Stimulated activated CD8-positive, alpha-beta memory T cell treated with anti-CD3 and anti-CD28 coated beads, Interleukin-15, amount 100 ng/mL, for 4 hours (primary cell): ENCODE data around the gene MICAL2.

Experiments
- DNase-seq, 2 donors: peaks; one replicate each; pipeline ENCODE4 v3.0.0-alpha.2; 2020; ENCODE audit warnings: low read depth in 2 of 2

Gene MICAL2

DNA sequence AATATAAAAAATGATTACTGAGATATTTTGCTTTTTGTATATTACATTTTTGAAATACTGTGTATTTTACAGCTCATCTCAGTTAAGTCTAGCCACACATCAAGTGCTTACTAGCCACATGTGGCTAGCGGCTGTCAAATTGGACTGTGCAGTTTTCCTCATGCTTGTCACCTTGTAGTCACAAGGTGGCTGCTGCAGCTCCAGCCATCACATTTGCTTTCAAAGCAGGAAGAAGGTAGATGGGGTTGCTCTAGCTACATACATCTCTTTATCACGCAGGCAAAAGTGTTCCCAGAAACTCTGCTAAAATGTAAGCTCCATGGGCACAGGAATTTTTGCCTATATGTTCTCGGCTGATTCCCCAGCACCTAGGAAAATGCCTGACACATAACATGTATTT lies 61.5 kb downstream of the MICAL2 start:
- DNase-seq = no peak

DNA sequence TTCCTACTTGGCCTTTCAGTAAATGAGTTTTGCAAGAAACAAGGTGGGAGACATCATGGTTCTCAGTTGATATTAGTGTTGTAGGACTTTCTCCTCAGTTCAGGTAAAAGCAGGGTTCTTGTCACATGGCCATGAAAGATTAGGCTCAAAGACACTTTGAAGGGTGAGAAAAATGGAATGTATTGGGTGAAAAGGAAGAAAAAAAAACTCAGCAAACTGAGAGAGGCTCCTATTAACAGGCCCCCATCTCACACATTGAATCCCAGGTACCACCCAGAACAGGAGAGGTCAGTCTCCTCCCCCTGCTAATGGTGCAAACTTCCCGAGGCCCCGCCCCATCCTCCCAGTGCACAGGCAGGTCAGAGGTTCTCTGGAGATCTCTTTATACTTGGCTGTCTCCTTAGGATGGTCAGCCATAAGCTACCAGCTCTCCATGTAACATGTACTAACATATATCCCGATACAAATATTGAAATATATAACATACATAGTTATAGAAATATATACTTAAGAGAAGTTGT lies 62.2 kb downstream of the MICAL2 start:
- no peak for DNase-seq

DNA sequence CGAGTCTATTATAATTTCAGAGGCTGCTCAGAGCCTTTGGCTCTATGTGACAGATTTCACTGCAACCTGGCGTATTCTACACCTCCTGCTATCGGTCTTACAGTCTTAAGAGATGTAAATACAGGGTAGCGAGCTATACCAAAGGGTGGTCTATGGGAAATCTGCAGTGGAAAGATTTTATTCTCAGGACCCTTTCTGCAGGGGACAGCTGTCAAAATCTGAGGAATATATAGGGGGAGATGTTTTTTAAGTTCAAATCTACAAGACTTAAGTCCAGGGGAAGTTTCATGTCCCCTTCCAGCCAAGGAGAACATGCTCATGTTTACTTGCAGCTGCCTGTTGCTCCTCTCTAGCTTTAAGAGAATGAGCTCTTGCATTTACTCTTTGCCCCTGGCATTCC lies 62.7 kb downstream of the MICAL2 start:
- DNase-seq = no peak

GRCh38 chr11:12174128-12174476 lies 63.7 kb downstream of the MICAL2 start:
- no peak for DNase-seq

DNA sequence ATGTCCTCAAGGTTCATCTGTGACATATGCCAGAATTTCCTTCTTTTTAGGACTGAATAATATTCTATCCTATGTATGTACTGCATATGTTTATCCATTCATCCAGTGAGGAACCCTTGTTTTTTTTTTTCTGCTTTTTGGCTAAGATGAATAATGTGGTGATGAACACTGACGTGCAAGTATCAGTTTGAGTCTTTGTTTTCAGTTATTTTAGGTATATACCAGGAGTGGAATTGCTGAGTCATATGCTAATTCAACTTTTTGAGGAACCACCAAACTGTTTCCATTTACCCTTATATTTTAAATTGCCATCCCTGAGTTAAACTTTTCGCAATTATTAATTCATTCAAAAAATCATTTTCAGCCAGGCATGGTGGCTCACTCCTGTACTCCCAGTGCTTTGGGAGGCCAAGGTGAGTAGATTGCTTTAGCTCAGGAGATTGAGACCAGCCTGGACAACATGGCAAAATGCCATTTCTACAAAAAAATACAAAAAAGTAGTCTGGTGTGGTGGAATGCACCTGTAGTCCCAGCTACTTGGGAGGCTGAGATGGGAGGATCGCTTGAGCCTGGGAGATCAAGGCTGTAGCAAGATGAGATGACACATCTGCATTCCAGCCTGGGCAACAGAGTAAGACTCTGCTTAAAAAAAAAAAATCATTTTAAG lies 64.2 kb downstream of the MICAL2 start:
- DNase-seq = no peak

- no peak for DNase-seq
These were observed 65.4 kb downstream of the MICAL2 start for GRCh38 chr11:12175694-12176241.

- no peak for DNase-seq
These were observed 66.0 kb downstream of the MICAL2 start for GRCh38 chr11:12176410-12176809.

- DNase-seq = no peak
These were observed 67.4 kb downstream of the MICAL2 start for GRCh38 chr11:12177739-12178338.

DNA sequence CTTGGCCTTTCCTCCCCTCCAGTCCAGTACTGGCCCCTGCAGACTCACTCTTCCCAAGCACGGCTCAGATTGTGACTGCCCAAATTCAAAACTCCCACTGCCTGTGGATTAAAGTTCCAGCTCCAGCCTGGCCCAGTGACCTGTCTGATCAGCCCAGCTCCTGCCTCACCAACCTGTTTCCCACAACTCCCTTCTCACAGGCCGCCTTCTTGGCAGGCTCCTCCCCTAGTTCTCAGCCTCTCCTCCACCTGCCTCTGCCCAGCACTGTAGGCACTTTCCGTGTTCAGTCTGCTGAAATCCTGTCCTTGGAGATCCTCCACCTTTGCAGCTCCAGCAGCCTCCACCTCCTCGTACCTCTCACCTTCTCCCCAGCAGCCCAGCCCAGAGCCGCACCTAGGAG lies 68.6 kb downstream of the MICAL2 start:
- DNase-seq = no peak

DNA sequence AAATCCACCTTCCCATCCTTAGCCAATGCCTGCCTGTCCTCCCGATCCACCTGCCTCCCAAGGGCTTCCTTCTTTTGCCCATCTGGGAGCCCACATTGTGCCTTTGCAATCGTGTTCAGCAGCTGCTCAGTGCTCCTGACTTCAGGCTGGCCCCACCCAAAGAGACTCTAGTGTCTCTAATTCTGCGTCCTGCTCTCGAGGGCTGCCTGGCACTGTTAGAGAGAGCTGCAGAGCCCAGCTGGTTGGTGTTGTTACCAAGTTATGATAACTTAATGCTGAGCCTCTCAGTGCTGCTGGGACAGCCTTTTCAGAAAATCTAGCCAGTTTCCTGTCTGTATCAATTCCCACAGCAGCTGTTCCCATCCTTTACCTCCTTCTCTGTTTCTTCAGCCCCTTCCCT lies 69.1 kb downstream of the MICAL2 start:
- DNase-seq = no peak

- no peak for DNase-seq
These were observed 70.1 kb downstream of the MICAL2 start for GRCh38 chr11:12180257-12181205.

- no peak for DNase-seq
These were observed 71.9 kb downstream of the MICAL2 start for GRCh38 chr11:12182302-12182675.

DNA sequence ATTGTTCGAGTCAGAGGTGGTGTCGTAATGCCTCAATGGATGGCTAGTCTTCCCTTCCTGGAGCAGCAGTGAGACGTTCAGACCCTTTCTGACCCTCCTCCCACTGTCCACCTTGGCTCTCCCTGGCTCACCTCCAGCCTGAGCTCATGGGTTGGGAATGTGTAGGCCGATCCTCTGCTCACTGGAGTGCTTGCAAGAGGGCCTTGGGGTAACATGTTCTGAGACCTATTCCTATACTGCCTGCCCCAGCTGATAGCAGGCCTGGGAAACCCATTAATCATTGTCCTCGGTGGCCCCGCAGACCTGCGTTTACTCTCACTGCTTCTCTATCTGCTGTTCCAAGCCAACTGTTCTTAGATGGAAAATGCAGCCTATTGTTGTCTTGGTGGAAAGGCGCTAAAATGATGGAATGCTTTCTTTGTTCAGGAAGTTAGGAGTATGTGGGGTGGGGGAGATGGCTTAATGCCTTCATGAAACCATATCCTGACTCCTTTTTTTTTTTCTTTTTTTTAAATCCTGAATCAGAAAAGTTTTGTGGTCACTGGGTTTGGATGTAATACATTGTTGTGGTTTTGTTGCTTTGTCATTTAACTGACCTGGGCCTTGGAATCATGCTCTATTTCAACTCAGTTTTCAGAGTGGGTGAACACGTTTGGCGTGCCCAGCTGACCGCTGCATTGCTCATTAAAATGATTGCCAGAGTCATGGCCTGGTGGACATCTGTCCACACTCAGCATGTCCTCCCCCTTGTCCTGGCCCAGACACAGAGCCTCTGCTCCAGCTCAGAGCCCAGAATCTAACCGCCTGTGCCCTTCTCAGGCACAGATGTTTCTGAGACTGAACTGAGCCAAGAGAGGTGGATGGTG lies 72.5 kb downstream of the MICAL2 start:
- no peak for DNase-seq

- DNase-seq = no peak
These were observed 73.6 kb downstream of the MICAL2 start for GRCh38 chr11:12183827-12184620.

DNA sequence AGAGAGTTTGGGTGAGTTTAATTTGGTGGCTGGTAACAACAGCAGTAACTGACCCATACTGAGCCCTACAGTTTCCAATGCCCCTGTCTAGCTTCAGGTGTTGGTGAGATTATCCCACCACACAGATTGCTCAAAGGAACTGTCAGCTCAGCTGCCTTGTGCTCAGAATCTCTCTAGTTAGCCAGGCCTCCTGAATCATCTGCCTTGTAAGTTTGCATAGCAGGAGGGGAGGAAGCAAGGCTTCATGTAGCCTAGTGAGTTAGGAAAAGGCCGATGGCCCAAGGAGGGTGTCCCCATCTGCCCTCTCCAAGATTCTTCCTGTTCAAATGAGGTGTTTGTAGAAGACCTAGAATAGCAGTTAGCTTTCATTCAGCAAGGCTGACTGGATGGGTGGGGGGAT lies 74.3 kb downstream of the MICAL2 start:
- no peak for DNase-seq

- DNase-seq = no peak
These were observed 74.8 kb downstream of the MICAL2 start for GRCh38 chr11:12185106-12185690.

GRCh38 chr11:12185914-12186313 lies 75.5 kb downstream of the MICAL2 start:
- no peak for DNase-seq

DNA sequence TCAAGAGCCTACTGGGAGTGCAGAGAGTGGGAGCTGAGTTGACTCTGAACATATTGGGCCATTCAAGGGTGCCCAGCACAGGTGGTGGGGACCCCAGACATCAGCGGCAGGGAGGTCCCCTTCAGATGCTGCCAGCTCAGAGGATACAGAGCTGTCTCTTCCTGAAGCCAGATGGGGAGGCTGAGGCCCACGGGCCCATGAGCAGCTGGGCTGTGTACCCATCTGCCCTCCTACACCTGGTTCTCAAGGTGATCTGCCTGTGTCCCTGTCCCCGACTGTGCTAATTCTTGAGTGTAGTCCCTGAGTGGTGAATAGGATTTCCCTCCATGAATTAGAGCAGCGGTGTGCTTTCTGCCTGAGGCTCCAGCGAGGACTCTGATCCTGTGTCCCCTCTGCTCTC lies 76.3 kb downstream of the MICAL2 start:
- DNase-seq = no peak

DNA sequence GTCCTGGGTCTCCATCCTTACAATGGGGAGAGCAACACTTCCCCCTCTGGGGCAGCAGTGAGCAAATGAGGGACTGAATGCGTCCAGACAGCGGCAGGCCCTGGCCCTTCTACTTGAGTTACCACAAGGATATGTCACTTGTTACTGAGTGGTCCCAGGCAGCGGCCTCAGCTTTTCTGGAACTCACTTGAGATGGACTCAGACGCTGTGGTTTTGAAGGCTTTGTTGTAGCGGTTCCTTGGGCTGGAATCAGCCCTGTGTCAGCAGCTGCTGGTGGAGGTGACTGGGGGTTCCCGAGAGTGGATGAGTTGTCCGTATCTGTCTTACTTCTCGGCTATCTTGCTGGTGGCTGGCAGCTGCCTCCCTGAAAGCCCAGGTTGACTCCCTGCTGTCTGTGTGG lies 77.0 kb downstream of the MICAL2 start:
- no peak for DNase-seq
